Activated CD4-positive, CD25-positive, alpha-beta regulatory T cell treated with anti-CD3 and anti-CD28 coated beads, Interleukin-2, amount 50 U/mL, for 24 hours (primary cell): ENCODE data around the gene CALR.
"Not testable (repeated sequence)": the region's sequence is repeated elsewhere in the genome, so short reads cannot be mapped to it uniquely, and the experiment has no call there.

Experiments used
- ATAC-seq, 2 donors: fragments of 150-1000 bp; cut with Tn5 transposase; one replicate each; pipeline ENCODE4 v1.10.0; 2021; ENCODE audit warnings: mild to moderate bottlenecking in 1 of 2, moderate library complexity in 1 of 2

The CALR gene

DNA sequence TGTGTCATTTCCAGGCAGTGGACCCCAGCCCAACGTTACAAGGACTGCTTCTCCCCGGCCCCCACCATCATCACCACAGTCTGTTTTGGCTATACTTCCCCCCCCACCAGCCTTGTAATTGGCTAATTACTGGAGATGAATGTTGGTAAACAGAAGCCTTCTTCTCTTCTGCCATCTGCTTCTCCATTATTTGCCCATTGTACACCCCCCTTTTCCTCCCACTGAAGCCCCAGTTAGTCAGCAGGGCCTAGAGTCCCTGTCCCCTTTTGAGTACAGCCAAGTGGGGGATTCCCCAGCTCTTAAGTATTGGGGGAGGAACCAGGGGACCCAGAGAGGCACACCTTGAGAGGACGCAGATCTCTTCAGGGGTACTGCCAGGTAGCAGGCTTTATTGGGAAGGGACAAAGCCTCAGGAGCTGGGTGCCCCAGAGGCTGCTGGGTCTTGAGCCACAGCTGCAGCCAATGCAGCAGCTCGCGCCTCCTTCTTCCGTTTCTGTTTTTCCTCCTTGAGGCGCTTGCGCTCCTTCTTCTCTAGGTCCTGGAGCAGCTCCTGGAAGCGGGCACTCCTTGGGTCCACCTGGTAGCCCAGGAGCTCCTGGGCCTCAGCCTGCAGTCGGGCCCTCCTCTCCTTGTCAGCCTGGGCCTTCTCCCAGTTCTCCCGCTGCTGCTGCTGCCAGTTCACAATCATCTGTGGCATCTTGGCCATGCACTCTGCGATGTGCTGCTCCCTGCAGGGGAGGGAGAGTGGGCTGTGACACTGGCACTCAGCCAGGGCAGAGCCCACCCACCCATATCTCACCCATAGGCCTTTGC is 15.6 kb downstream of the CALR start:
- peak in 1 of 2 donors; percentile 15 for ATAC-seq

- ATAC-seq: no peak
Measured at GRCh38 chr19:12954612-12954962, 16.2 kb downstream of the CALR start.

DNA sequence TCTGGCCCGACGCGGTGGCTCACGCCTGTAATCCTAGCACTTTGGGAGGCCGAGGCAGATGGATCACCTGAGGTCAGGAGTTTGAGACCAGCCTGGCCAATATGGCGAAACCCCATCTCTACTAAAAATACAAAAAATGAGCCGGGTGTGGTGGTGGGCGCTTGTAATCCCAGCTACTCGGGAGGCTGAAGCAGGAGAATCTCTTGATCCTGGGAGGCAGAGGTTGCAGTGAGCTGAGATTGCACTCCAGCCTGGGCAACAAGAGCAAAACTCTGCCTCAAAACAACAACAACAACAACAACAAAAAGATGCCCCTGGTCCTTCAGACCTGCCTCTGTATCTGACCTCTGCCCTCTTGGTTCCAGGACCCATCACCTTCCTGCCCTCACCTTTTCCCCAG is 17.2 kb downstream of the CALR start:
- not testable (repeated sequence) for ATAC-seq

DNA sequence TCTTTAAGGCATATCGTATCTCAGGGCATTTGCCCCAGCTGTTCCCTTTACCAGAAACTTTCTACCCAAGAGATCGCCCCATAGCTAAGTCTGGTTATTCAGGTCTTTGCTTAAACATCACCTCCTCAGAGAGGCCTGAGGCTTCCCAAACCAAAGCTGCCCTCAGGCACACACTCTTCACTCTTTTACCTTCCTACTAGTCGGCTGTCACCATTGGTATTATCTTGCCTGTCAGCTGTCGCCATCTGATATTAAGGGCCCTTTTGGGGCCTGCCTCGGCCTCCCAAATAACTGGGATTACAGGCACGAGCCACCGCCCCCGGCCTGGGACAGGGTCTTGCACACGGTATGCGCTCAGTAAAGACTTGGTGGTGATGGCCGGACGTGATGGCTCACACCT is 17.6 kb downstream of the CALR start:
- no peak for ATAC-seq

DNA sequence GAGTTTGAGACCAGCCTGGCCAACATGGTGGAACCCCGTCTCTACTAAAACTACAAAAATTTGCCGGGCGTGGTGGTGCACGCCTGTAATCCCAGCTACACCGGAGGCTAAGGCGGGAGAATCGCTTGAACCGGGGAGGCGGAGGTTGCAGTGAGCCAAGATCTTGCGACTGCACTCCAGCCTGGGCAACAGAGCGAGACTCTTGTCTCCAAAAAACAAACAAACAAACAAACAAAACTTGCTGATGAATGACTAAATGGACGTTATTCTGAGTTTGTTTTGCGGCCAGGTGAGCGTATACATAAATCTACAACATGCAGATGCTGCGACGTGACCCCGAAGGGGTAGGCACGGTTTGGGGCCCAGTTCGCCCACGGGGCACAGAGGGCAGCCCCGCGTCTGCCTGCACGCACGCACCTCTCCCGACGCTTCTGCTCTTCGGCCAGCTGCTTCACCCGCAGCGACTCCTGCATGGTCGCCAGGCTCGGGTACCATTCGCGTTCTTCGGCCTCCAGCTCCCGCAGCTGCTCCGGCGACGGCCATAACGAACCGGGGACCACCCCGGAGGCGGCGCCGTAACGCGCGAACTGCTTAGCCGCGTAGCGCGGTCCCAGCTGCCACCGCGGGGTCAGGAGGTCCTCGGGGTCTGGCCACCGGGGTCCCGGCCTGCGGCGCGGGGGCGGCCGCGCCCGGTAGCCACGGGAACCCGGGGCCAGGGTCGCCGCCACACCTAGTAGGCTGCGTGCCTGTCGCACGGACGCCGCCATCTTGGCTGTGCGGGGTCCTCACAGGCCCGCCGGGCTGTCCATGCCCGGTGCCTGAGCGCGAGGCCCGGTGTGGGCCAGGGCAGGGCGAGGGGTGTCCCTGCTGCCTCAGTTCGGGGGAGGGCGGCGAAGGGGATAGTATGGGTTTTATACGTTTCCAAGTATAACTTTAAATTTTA is 18.3 kb downstream of the CALR start, which contains the start of gene GADD45GIP1:
TSS of gene GADD45GIP1 (minus strand) at position 778 of the 943 bp plus-strand sequence. CDS start at position 767, 11 bp downstream.
- ATAC-seq: peak; percentile 96

DNA sequence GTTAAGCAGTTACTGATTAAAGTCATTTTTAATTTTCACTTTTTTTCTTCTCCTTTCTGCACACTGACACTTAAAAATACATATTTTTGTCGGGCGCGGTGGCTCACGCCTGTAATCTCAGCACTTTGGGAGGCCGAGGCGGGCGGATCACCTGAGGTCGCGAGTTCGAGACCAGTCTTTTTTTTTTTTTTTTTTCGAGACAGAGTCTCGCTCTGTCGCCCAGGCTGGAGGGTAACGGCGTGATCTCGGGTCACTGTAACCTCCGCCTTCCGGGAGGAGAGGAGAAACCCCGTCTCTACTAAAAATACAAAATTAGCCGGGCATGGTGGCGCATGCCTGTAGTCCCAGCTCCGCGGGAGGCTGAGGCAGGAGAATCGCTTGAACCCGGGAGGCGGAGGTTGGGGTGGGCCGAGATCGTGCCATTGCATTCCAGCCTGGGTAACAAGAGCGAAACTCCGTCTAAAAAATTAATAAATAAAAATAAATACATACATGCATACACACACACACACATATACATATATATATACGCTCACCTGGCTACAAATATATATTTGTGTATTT is 19.1 kb downstream of the CALR start:
- ATAC-seq: peak; percentile 11 to 22

GRCh38 chr19:12959481-12959880 is 21.1 kb downstream of the CALR start:
- no peak for ATAC-seq

DNA sequence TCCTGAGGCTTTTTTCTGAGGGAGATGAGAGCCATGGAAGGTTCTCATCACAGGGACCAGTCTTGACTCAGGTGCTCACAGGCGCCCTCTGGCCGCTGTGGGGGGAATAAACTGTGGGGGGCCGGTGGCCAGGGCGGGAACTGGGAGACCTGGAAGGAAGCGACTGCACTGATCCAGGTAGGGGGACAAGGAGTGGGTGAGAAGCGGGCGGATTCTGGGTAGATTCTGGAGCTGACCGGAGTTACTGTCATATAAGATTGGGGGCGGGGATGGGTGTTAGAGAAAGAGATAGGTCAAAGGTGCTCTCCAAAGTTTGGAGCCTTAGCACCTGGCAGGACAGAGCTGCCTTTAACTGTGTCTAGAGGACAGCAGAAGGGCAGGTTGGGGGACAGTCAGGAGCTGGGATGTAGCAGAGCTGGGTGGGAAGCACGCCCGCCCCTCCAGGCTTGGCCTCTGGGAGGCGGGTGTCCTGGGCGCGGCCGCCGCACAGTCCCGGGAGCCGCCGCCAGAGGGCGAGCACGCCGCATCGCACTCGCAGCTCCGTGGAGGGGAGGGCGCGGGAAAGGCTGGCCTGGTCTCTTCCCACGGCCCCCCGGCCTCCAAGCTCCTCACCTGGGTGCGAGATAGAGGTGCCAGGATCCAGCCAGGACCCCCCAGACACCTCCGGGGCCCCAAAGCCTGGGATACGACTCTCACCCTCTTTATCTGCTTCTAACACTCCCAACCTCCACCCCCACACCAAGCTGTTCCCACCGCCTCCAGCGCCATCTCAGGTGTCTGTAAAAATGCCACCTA is 26.8 kb downstream of the CALR start:
- ATAC-seq: peak; percentile 94 to 97

DNA sequence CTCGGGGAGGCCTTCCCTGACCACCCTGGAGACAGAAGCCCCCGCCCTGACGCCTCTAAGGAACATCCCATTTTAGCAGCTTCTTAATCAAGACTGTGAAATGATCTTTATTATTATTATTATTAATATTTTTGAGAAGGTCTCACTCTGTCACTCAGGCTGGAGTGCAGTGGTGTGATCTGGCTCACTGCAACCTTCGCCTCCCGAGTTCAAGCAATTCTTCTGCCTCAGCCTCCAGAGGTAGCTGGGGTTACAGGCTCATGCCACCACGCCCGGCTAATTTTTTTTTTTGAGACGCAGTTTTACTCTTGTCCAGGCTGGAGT is 27.4 kb downstream of the CALR start:
- no peak for ATAC-seq

GRCh38 chr19:12967907-12968306 is 29.5 kb downstream of the CALR start:
- ATAC-seq: no peak

GRCh38 chr19:12969292-12969988 is 31.0 kb downstream of the CALR start, which contains the start of gene DAND5:
Gene DAND5, plus strand, starts transcription at chr19:12969576. Its CDS starts 85 bp downstream, at chr19:12969661.
- ATAC-seq: no peak

DNA sequence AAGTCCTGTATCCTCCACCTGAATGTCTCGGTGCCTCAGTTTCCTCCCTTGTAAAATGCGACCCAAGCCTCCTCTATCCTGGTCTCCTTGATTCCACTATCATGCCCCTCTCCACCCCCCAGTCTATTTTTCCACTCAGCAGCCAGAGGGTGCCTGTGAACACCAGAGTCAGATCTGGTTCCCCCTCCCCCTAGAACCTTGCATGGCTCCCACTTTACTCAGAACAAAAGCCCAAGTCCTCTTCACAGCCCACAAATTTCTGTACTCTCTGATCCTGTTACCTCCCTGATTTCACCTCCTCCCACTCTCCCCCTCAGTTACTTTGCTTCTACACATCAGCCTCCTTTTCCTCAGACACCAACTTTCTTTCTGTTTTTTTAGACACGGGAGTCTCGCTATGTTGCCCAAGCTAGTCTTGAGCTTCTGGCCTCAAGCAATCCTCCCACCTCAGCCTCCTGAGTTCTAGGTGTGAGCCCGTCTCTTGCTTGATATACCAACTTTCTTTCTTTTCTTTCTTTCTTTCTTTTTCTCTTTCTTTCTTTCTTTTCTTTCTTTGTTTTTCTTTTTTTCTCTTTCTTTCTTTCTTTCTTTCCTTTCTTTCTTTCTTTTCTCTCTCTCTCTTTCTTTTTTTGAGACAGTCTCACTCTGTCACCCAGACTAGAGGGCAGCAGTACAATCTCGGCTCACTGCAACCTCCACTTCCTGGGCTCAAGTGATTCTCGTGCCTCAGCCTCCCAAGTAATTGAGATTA is 31.8 kb downstream of the CALR start:
- no peak for ATAC-seq

DNA sequence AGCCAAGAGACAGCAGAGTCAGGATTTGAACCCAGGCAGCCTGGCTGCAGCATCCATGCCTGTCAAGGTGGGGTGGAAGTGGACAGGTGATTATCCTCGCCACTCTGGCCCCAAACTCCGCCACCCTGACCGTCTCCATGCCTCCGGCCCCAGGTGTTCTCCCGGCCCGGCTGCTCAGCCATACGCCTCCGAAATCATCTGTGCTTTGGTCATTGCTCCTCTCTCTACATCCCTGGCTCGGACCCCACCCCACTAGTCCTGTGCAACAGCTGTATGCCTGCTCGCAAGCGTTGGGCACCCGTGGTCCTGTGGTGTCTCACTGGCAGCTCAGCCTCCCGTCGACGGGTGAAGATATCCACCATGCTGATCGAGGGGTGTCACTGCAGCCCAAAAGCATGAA is 34.8 kb downstream of the CALR start:
- ATAC-seq: no peak

DNA sequence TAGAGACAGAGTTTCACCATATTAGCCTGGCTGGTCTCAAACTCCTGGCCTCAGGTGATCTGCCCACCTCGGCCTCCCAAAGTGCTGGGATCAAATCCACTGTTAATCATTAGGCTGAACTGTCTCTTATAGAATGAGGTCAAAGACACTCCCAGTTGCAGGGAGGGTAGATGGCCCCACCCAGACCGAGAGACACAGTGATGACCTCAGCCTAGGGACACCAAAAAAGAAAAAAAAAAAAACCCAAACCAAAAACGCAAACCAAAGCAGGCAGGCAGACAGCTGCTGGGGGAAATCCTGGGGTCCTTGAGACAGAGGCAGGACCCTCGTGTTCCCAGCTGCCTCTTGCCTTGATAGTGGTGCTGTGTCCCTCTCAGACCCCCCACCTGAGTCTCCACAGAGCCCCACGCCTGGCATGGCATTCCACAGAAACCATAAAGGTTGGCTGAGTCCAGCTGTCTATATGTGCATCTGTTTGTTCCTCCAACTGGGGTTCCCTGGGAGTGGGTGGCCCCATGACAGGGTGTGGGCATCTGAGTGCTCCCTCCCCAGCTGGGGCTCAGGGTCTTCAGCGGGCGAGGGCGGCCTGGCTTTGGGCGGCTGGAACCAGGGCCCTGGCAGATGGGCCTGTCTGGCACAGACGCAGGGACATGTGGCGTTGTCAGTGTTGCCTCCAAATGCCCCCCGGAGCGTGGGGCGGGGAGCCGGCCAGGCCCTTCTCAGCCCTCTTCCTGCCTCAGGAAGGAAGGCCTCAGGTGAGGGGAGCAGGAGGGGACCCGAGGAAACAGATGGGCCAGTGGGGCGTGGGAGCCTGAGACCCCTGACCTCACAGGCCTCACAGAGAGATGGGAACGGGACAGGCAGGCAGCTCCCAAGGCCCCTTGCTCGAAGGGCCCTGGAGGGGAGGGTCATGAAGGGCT is 36.2 kb downstream of the CALR start:
- no peak for ATAC-seq

DNA sequence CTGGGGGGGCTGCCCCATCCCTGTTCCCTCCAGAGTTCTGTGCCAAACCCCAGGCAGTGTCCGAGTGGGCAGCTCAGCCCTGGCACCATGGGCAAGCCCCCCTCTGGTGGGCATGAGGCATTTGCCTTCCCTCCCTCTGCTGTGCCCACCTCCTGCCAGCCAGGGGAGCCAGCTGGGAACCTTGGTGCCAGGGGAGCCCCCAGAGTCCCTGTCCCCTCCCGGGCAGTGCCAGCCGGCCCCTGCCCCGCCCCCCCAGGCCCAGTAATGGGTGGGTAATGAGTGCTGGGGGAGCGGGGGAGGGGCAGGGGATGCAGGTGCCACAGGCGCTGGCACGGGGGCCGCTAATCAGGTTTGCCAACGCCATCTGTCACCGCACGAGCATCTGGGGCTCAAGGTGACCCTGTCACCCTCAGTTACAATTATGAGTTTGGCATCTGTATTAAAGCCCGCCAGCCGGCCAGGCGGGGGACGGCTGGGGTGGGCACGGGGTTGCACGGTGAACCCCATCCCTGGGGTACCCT is 36.9 kb downstream of the CALR start:
- ATAC-seq: no peak

DNA sequence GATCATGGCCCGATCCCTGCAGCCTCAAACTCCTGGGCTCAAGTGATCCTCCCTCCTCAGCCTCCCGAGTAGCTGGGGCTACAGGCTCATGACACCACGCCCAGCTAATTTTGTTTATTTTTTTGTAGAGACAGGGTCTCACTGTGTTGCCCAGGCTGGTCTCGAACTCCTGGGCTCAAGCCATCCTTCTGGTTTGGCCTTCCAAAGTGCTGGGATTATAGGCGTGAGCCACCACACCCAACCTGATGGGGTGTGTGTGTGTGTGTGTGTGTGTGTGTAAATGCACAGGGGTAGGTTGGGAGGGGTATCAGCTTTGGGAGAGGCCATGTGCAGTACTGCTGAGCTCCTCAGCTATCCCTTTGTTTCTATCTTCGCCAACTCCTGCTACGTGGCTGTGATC is 37.7 kb downstream of the CALR start:
- not testable (repeated sequence) for ATAC-seq

GRCh38 chr19:12979974-12980373 is 41.6 kb downstream of the CALR start:
- no peak for ATAC-seq

DNA sequence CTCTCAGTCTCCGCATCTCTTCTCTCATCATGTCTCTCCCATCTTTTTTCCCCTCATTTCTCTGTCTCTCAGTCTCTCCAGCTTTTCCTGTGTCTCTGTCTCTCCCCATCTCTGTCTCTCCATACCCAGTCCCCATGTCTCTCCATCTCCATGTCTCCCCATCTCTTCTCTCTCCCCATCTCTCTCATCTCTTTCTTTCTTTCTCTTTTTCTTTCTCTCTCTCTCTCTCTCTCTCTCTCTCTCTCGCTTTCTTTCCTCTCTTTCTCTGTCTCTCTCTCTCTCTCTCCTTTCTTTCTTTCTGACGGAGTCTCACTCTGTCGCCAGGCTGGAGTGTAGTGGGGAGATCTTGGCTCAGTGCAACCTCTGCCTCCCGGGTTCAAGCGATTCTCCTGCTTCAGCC is 44.2 kb downstream of the CALR start:
- no peak for ATAC-seq

- no peak for ATAC-seq
Measured at GRCh38 chr19:12983091-12983490, 44.7 kb downstream of the CALR start.
